MCF 10A (cell line): ENCODE measurements around the gene POFUT2. TPM values are rescaled to one million over a fixed set of nuclear protein-coding genes. Genes with fewer than 3 reads are reported as not detected.

Source experiments
- BruUV-seq: library from RNA; stranded (reverse); fragments of 400-500 nt; replicated peaks from 2 replicates; lab custom pipeline; 2021; lab: Mats Ljungman, UMichigan
- CTCF ChIA-PET: fragments of 300-600 bp; sonication (Branson Sonifier 250); formaldehyde crosslinking; extraction: SDS; loops from one replicate; lab custom pipeline; 2021; ENCODE audit warnings: antibody characterized with exemption, inconsistent platforms; lab: Yijun Ruan, JAX
- POLR2A ChIA-PET: fragments of 300-600, 350-650 bp; sonication (Branson Sonifier 250); formaldehyde crosslinking; extraction: SDS; loops from one replicate; lab custom pipeline; 2020; ENCODE audit warnings: antibody characterized with exemption, inconsistent platforms; lab: Yijun Ruan, JAX
- DNase-seq: peaks from one replicate; pipeline ENCODE4 v3.0.0-alpha.2; 2018; ENCODE audit not compliant: unreplicated experiment
- H3K27ac Mint-ChIP-seq: one replicate; pipeline ENCODE4 v1.8.0; 2022; ENCODE audit warnings: mild to moderate bottlenecking, low read depth, mixed read lengths; ENCODE audit not compliant: unreplicated experiment
- H3K27me3 Mint-ChIP-seq: one replicate; pipeline ENCODE4 v1.8.0; 2022; ENCODE audit warnings: mixed read lengths; ENCODE audit not compliant: insufficient read depth, unreplicated experiment
- H3K36me3 Mint-ChIP-seq: one replicate; pipeline ENCODE4 v1.8.0; 2022; ENCODE audit warnings: mild to moderate bottlenecking, moderate library complexity, mixed read lengths; ENCODE audit not compliant: insufficient read depth, unreplicated experiment
- H3K4me1 Mint-ChIP-seq: one replicate; pipeline ENCODE4 v1.8.0; 2022; ENCODE audit warnings: mixed read lengths; ENCODE audit not compliant: insufficient read depth, unreplicated experiment
- H3K4me3 Mint-ChIP-seq: one replicate; pipeline ENCODE4 v1.8.0; 2022; ENCODE audit warnings: mild to moderate bottlenecking, moderate library complexity, mixed read lengths; ENCODE audit not compliant: unreplicated experiment
- H3K9me3 Mint-ChIP-seq: one replicate; pipeline ENCODE4 v1.8.0; 2022; ENCODE audit warnings: mixed read lengths; ENCODE audit not compliant: unreplicated experiment
- CTCF ChIP-seq: fragments of 200-600 bp; IDR thresholded peaks from one replicate; pipeline ENCODE4 v1.8.0; 2022; ENCODE audit warnings: antibody characterized with exemption, mild to moderate bottlenecking; ENCODE audit not compliant: unreplicated experiment
- intact Hi-C: fragments of 100-400 bp; cut with micrococcal nuclease; formaldehyde crosslinking; loops from 2 replicates; pipeline ENCODE4 v1.14.1; 2022
- total RNA-seq: library from RNA; stranded (reverse); gene quantifications from 2 replicates; pipeline ENCODE4 v1.2.3, GENCODE V29; 2022

Gene POFUT2
- total RNA-seq, 1 experiment from 2014 or later, result 25.2 TPM

DNA sequence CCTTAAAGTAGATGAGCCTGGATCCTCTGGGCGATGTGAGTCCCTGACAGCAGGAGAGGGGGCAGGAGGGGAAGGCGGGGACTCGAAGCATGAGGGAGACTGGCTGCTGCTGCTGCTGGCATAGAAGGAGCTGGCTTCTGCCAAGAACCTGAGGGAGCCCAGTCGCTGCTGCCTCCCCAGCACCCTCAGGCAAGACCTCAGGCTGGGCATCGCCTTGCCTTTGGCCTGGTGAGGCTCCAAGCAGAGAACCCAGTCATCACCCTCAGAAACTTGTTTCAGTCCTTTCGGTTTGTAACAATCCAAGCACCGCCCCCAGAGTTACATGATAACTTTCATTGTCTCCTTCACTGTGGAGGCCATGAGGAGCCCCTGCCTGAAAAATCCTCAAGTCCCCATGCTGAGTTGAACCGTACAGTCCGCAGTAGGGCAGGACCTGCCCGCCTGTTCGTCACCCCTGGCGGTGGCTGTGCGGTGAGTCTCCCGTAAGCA, 38.8 kb downstream of the POFUT2 start:
- intact Hi-C loops, result no loop called here
- BruUV-seq, result no TSS peak
- Mint-ChIP-seq H3K36me3 (no peaks in the 10 kb centered on the region), H3K27me3 (peaks cover 43% of the 10 kb centered on the region), H3K4me1 (no peaks in the 10 kb centered on the region), H3K4me3 (no peak overlapping the region), H3K27ac (no peak overlapping the region), H3K9me3 (peaks cover 8% of the 10 kb centered on the region)
- no peak for TF ChIP-seq CTCF
- DNase-seq, result peak; percentile 6
- CTCF ChIA-PET, result interaction anchor here (1.1 kb wide), 1 partner anchor 109 kb away, joined by 6 read pairs; no protein-coding TSS in a partner anchor
- POLR2A ChIA-PET, result no interaction called here

GRCh38 chr21:45248301-45248892, 39.3 kb downstream of the POFUT2 start:
- H3K27me3 Mint-ChIP-seq, result peaks cover 43% of the 10 kb centered on the region
- no peak overlapping the region for H3K27ac Mint-ChIP-seq
- intact Hi-C loops, result no loop called here
- no TSS peak for BruUV-seq
- H3K4me1 Mint-ChIP-seq, result no peaks in the 10 kb centered on the region
- POLR2A ChIA-PET, result no interaction called here
- TF ChIP-seq CTCF, result no peak
- DNase-seq, result no peak
- H3K36me3 Mint-ChIP-seq, result no peaks in the 10 kb centered on the region
- peaks cover 14% of the 10 kb centered on the region for H3K9me3 Mint-ChIP-seq
- CTCF ChIA-PET, result interaction anchor here (1.1 kb wide), 1 partner anchor 108 kb away, joined by 6 read pairs; no protein-coding TSS in a partner anchor
- H3K4me3 Mint-ChIP-seq, result no peak overlapping the region

GRCh38 chr21:45246386-45247320, 41.0 kb downstream of the POFUT2 start:
- no peak overlapping the region for H3K4me3 Mint-ChIP-seq
- TF ChIP-seq CTCF, result no peak
- H3K27me3 Mint-ChIP-seq, result peaks cover 43% of the 10 kb centered on the region
- intact Hi-C loops, result no loop called here
- H3K27ac Mint-ChIP-seq, result no peak overlapping the region
- H3K36me3 Mint-ChIP-seq, result no peaks in the 10 kb centered on the region
- peaks cover 16% of the 10 kb centered on the region for H3K9me3 Mint-ChIP-seq
- DNase-seq, result no peak
- no peaks in the 10 kb centered on the region for H3K4me1 Mint-ChIP-seq
- no TSS peak for BruUV-seq
- ChIA-PET CTCF (interaction anchor here (1.5 kb wide), 1 partner anchor 110 kb away, joined by 4 read pairs; no protein-coding TSS in a partner anchor), POLR2A (no interaction called here)

- intact Hi-C loops, result no loop called here
- TF ChIP-seq CTCF, result no peak
- Mint-ChIP-seq H3K27ac (no peak overlapping the region), H3K27me3 (peaks cover 30% of the 10 kb centered on the region), H3K36me3 (no peaks in the 10 kb centered on the region), H3K4me1 (no peaks in the 10 kb centered on the region), H3K4me3 (no peak overlapping the region), H3K9me3 (peaks cover 16% of the 10 kb centered on the region)
- BruUV-seq, result no TSS peak
- CTCF ChIA-PET, result no interaction called here
- POLR2A ChIA-PET, result no interaction called here
- DNase-seq, result no peak
Measured at GRCh38 chr21:45244799-45245340, 42.8 kb downstream of the POFUT2 start.
